ENCODE data around the gene ATP10A.
"Not testable (repeated sequence)": the region's sequence is repeated elsewhere in the genome, so short reads cannot be mapped to it uniquely, and the experiment has no call there.

The ATP10A gene

DNA sequence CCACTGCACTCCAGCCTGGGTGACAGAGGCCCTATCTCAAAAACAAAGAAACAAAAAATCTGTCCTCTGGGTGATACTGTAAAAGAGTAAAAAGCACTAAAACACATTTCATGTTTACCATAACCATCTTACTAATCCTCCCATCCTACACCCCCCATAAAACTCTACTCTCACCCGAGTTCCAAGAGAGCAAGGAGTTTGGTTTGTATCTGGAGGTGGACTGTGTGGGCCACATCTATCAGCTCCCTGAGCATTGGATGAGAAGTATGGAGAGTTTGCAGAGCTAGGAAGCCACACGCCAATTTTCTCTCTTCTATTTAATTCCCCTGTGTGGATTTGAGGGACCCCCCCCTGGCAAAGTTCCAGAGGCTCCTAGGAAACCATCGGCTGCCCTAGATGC, 80.0 kb downstream of the ATP10A start:
- Mint-ChIP-seq H3K27ac (peak overlapping the region; percentile 66), H3K4me3 (no peak overlapping the region), H3K9me3 (no peaks in the 10 kb centered on the region), H3K36me3 (ENCODE audit: low read depth) (peaks cover 11% of the 10 kb centered on the region), H3K4me1 (ENCODE audit: low read depth) (peaks cover 61% of the 10 kb centered on the region), H3K27me3 (peaks cover 5% of the 10 kb centered on the region)
- intact Hi-C loops (cut with micrococcal nuclease): no loop called here

DNA sequence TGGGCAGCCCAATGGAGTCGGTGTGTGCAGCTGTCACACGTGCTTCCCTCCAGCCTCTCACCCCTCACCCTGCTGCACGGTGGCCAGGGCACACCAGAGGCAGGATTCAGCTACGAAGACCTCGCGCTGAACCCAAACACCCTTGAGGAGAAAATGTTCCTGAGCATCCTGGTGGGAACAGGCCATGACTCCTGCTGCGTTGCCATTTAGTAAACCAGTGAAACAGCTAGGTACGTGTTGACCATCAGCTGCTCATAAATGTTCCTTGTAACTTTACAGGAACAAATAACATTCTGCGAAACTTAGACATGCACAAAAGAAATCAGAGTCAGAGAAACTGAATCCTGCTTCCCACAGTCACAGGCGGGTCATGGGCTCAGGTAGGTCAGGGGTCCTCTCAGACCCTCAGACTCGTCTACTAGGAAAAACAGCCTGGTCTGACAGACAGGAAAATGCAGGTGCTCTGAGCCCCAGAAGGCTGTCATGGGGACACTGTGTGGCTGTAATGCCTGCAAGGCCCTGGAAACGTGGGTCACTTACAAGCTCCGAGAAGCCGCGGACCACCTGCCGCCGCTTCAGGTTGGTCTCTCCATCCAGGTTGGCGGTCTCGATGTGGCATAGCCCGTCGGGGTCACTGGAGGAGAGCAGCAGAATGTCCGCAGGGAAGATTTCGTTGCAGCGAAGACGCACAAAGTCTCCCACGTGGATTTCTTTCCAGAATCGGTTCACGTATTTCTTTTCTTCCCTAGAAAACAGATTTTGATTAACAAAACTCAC, 82.5 kb downstream of the ATP10A start:
- intact Hi-C loops (cut with micrococcal nuclease): no loop called here
- no peak overlapping the region for H3K27ac Mint-ChIP-seq

DNA sequence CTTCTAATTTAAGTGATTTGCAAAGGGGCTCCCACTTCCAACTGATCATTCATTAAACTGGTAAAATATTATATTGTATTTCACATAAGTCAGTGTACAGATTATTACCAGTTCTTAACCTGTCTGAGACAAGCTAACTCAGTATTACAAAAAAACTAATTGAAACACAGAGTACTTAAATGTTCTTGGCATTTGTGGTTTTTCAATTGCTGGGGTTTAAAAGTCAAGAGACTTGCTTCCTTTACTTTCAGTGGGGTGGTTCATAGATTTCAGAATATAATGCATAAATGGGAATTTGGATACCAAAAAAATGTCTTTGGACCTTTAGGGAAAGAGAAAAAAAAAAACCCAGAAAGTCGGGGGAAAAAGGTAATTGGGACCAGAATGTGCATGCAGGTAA, 85.0 kb downstream of the ATP10A start:
- H3K27ac Mint-ChIP-seq: peak overlapping the region; percentile 74
- H3K4me3 Mint-ChIP-seq: no peak overlapping the region
- intact Hi-C loops (cut with micrococcal nuclease): loop anchor here (5.0 kb wide), 1 partner anchor 36 kb away; no protein-coding TSS in a partner anchor
- peaks cover 50% of the 10 kb centered on the region for H3K4me1 Mint-ChIP-seq (ENCODE audit: low read depth)
- peaks cover 11% of the 10 kb centered on the region for H3K36me3 Mint-ChIP-seq (ENCODE audit: low read depth)
- H3K27me3 Mint-ChIP-seq: no peaks in the 10 kb centered on the region
- no peaks in the 10 kb centered on the region for H3K9me3 Mint-ChIP-seq

More for the DNA sequence above, 82.5 kb downstream of the ATP10A start:
- Mint-ChIP-seq H3K4me1 (ENCODE audit: low read depth) (peaks cover 57% of the 10 kb centered on the region), H3K9me3 (no peaks in the 10 kb centered on the region), H3K4me3 (no peak overlapping the region), H3K27me3 (peaks cover 3% of the 10 kb centered on the region), H3K36me3 (ENCODE audit: low read depth) (peaks cover 11% of the 10 kb centered on the region)

DNA sequence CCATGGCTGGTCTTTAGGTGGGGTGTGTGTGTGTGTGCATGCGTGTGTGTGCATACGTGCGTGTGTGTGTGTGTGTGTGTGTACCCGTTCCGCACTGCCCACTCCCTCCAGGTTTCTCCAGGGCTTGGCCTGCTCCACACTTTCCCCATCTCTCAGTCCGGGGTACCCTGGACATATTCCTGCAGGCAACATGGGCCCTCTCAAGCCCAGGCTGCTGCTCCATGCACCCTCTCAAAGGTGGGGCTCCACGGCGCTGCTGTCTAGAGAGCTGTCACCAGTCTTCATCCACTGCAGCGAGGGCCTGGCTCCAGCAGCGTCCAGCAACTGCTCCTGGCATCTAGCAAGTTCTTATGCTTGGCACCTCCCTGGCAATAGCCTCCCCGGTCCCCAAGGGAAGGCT, 86.1 kb downstream of the ATP10A start:
- H3K27ac Mint-ChIP-seq: peak overlapping the region; percentile 74
- no peaks in the 10 kb centered on the region for H3K9me3 Mint-ChIP-seq
- no peaks in the 10 kb centered on the region for H3K27me3 Mint-ChIP-seq
- intact Hi-C loops (cut with micrococcal nuclease): loop anchor here (5.0 kb wide), 1 partner anchor 35 kb away; no protein-coding TSS in a partner anchor
- H3K4me1 Mint-ChIP-seq (ENCODE audit: low read depth): peaks cover 58% of the 10 kb centered on the region
- peaks cover 11% of the 10 kb centered on the region for H3K36me3 Mint-ChIP-seq (ENCODE audit: low read depth)
- no peak overlapping the region for H3K4me3 Mint-ChIP-seq

DNA sequence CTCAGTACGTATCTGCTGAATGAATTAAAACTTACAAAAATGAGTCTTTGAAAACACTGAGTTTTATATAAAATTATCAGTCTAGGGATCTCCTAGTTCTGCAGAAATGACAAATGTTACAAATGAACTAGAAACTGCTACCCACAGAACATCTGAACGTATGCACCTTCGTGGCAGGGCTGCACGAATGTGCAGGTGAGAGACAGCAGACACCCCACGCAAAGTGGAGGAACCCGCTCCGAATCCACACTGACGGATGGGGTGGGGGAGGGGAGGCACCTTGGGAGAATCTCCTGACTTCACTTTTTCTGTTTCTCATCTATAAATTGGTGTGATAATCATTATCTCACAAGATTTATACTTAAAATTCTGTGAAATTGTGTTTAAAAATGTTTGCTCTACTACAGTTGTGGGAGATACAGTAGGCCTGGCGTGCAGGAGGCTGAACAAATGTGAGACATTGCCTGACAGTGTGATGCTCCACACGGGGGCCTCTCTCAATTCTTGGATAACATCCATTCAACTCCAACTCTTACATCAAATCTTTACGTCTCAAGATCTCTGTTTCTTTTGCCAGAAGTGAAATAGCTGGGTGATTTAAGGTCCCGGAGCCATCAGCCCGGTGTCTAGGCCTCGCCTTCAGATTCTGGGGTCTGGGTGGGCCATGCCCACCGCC, 86.9 kb downstream of the ATP10A start:
- Mint-ChIP-seq H3K27ac (no peak overlapping the region), H3K9me3 (no peaks in the 10 kb centered on the region), H3K36me3 (ENCODE audit: low read depth) (peaks cover 11% of the 10 kb centered on the region), H3K27me3 (no peaks in the 10 kb centered on the region), H3K4me3 (no peak overlapping the region), H3K4me1 (ENCODE audit: low read depth) (peaks cover 58% of the 10 kb centered on the region)
- intact Hi-C loops (cut with micrococcal nuclease): loop anchor here (5.0 kb wide), 1 partner anchor 34 kb away; no protein-coding TSS in a partner anchor

DNA sequence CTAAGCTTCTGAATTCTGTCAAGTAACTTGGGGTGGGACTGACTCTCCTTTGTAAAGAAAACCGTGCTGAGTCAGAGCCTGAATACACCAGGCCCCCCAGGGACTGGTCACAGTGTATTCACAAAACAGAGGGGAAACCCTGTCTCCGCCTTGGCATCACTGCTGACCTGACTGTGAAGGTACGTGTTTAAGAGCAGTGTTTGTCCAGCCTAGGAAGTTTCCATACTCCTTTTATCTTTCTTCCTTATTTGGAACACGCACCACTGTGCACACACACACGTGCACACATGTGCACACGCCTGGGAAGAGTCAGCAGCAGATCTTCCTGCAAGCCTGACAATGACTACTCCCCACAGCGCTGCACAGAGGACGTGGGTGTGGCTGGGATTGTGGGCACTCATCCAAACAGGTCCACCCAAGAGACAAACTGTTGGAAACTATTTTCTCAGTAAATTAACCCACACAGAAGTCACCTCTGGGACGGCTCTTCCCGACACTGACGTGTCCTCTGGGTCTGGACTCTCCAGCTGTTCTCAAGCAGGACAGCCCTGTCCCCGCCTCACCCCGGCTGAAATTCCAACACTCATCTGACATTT, 87.7 kb downstream of the ATP10A start:
- intact Hi-C loops (cut with micrococcal nuclease): loop anchor here (5.0 kb wide), 1 partner anchor 33 kb away; no protein-coding TSS in a partner anchor
- no peak overlapping the region for H3K4me3 Mint-ChIP-seq
- H3K36me3 Mint-ChIP-seq (ENCODE audit: low read depth): peaks cover 9% of the 10 kb centered on the region
- no peak overlapping the region for H3K27ac Mint-ChIP-seq
- peaks cover 58% of the 10 kb centered on the region for H3K4me1 Mint-ChIP-seq (ENCODE audit: low read depth)
- no peaks in the 10 kb centered on the region for H3K9me3 Mint-ChIP-seq
- no peaks in the 10 kb centered on the region for H3K27me3 Mint-ChIP-seq

DNA sequence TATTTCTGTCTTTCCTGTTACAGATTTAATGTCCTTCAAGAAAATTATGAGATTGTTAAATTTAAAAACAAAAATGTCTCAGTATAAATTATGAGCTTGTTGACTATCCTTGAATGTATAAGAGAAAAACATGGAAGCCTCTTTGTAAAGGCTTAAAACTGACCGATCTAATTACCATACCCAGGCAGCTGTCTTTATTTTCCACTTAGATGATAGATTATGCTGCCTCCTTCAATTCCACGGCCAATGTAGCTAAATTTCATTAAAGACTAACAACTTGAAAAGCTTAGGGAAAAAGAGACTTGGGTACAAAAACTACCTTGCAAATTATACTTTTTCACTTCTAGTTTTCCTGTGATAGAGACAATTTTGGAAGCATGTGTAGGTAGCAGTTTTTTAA, 88.3 kb downstream of the ATP10A start:
- intact Hi-C loops (cut with micrococcal nuclease): loop anchor here (5.0 kb wide), 1 partner anchor 33 kb away; no protein-coding TSS in a partner anchor
- Mint-ChIP-seq H3K4me3 (no peak overlapping the region), H3K9me3 (no peaks in the 10 kb centered on the region), H3K27ac (no peak overlapping the region), H3K4me1 (ENCODE audit: low read depth) (peaks cover 56% of the 10 kb centered on the region), H3K36me3 (ENCODE audit: low read depth) (peaks cover 4% of the 10 kb centered on the region), H3K27me3 (no peaks in the 10 kb centered on the region)

DNA sequence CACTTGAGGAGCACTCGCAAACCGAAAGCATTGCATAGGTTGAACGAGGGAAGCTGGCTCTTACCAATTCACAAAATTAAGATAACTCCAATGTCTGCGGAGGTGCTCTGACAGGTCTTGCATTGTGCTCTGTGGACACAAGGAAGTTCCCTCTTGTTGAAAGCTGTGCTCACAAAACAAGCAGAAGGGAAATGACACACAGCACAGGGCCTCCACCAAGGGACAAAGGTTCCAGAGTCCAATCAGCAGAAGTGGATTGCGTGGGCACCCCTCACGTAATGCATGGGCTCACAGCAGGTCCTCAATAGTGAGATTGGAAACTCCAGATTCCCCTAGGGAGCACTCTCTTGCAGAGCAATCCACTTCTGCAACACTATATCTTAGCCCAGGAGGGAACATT, 89.9 kb downstream of the ATP10A start:
- Mint-ChIP-seq H3K9me3 (no peaks in the 10 kb centered on the region), H3K27me3 (no peaks in the 10 kb centered on the region), H3K4me1 (ENCODE audit: low read depth) (peaks cover 39% of the 10 kb centered on the region), H3K27ac (no peak overlapping the region), H3K4me3 (no peak overlapping the region), H3K36me3 (ENCODE audit: low read depth) (no peaks in the 10 kb centered on the region)
- intact Hi-C loops (cut with micrococcal nuclease): no loop called here

DNA sequence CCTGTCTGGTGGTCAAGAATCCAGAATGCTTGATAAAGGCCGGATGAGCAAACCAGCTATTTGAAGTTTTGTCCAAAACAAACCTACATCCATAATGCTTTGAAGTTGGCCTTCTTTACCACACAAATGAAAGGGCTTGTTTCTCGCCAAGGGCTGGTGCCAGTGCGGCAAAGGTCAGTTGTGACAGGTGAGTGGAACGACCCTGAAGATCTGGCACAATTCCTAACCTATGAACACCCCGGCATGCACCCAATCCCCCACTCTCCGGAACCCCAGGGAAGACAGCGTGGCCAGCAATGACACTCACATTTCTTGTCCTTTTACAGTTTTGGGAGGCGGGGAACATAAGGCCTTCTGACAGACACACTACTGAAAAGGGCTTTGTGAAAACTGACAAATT, 90.6 kb downstream of the ATP10A start:
- Mint-ChIP-seq H3K27ac (no peak overlapping the region), H3K4me1 (ENCODE audit: low read depth) (peaks cover 32% of the 10 kb centered on the region), H3K4me3 (no peak overlapping the region), H3K27me3 (no peaks in the 10 kb centered on the region), H3K9me3 (no peaks in the 10 kb centered on the region), H3K36me3 (ENCODE audit: low read depth) (no peaks in the 10 kb centered on the region)
- intact Hi-C loops (cut with micrococcal nuclease): no loop called here

DNA sequence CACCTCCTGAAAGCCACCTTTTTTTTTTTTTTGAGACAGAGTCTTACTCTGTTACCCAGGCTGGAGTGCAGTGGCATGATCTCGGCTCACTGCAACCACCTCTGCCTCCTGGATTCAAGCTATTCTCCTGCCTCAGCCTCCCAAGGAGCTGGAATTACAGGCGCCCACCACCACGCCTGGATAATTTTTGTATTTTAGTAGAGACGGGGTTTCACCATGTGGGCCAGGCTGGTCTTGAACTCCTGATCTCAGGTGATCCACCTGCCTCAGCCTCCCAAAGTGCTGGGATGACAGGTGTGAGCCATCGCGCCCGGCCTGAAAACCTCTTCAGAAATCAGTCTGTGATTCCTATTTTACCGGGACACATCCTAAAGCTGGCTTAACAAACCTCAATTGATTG, 91.4 kb downstream of the ATP10A start:
- H3K27me3 Mint-ChIP-seq; H3K4me3 Mint-ChIP-seq; H3K27ac Mint-ChIP-seq; H3K36me3 Mint-ChIP-seq (ENCODE audit: low read depth); intact Hi-C loops (cut with micrococcal nuclease); H3K9me3 Mint-ChIP-seq: not testable (repeated sequence)
- peaks cover 26% of the 10 kb centered on the region for H3K4me1 Mint-ChIP-seq (ENCODE audit: low read depth)

DNA sequence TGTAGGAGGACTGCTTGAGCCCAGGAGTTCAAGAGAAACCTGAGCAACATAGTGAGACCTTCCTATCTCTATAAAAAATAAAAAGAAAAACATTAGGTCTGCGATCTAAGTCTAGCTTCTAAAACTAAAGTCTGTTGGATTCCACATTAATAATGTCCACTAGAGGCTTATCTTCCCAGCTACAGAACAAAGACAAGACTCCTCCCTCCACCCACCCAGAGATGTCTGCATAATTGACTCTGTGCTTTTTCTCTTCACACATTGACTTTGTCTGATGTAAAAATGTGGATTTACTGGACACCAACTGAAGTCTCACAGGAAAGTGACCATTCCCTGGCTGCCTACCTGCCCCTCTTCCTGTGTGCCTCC, 91.8 kb downstream of the ATP10A start:
- intact Hi-C loops (cut with micrococcal nuclease): no loop called here

DNA sequence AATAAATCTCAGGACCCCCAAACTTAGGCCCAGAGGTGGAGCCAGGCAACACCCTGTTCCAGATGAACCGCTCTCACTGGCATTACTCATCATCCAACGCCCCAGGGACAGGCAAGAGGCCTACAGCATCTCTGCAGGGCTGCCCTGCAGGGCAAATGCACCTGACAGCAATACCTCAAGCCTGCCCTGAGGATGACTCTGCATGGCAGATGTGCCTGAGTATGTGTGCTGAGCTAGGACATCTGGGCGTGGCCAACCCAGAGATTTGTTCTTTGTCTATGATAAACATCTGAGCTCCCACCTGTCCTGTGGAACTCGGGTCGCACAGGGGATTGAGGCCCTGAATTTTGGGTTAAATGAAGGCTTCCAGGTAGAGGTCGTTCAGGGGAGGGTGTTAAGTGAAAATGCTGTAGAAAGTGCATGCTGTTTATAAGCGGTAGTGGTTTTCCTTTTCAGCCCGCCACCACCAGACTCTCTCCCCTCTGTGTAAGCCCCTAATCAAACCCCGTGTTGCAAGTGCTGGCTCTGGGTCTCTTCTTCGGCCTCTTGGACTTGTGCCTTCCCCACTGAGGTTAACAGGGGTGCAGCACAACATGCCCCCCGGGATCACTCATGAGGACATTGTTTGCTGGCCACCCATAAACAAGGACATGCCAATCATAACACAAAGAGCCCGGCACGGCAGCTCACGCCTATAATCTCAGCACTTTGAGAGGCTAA, 92.3 kb downstream of the ATP10A start:
- no peak overlapping the region for H3K4me3 Mint-ChIP-seq
- no peaks in the 10 kb centered on the region for H3K27me3 Mint-ChIP-seq
- H3K27ac Mint-ChIP-seq: no peak overlapping the region
- peaks cover 7% of the 10 kb centered on the region for H3K36me3 Mint-ChIP-seq (ENCODE audit: low read depth)
- intact Hi-C loops (cut with micrococcal nuclease): no loop called here
- peaks cover 9% of the 10 kb centered on the region for H3K9me3 Mint-ChIP-seq
- H3K4me1 Mint-ChIP-seq (ENCODE audit: low read depth): peaks cover 24% of the 10 kb centered on the region

More for the DNA sequence above, 91.8 kb downstream of the ATP10A start:
- Mint-ChIP-seq H3K9me3 (peaks cover 3% of the 10 kb centered on the region), H3K4me3 (no peak overlapping the region), H3K27ac (no peak overlapping the region), H3K27me3 (no peaks in the 10 kb centered on the region), H3K36me3 (ENCODE audit: low read depth) (peaks cover 1% of the 10 kb centered on the region), H3K4me1 (ENCODE audit: low read depth) (peaks cover 26% of the 10 kb centered on the region)

DNA sequence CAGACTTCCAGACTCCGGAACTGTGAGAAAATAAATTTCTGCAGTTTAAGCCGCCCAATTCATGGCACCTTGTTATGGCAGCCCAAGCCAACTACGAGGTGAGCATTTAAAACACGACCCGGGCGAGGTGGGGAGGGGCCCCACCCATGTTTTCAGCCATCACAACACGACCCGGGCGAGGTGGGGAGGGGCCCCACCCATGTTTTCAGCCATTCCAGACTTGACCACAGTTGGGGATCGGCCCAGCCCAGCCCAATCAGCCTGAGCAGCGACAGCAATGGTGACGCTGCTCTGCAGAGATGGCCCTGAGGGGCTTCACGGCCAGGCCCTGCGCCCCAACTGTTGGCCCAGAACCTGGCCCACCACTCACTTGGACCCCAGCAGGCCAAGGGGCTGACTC, 93.1 kb downstream of the ATP10A start:
- intact Hi-C loops (cut with micrococcal nuclease): no loop called here
- no peak overlapping the region for H3K4me3 Mint-ChIP-seq
- no peaks in the 10 kb centered on the region for H3K27me3 Mint-ChIP-seq
- H3K4me1 Mint-ChIP-seq (ENCODE audit: low read depth): peaks cover 17% of the 10 kb centered on the region
- H3K9me3 Mint-ChIP-seq: peaks cover 15% of the 10 kb centered on the region
- H3K27ac Mint-ChIP-seq: no peak overlapping the region
- peaks cover 13% of the 10 kb centered on the region for H3K36me3 Mint-ChIP-seq (ENCODE audit: low read depth)

DNA sequence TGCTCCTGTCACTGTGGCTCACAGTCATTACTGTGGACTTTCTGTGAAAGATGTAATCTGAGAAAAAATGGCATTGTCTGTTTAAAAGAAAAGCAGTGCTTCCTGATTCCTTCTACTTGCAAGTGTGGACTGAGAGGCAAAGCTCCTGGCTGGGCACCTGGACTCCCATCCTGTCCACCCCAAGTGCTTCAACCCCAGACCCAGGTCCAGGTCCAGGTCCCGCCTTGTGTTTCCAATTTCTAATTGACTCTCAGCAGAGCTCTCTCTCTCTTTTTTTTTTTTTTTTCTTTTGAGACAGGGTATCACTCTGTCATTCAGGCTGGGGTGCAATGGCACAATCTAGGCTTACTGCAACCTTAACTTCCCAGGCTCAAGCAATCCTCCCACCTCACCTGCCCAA, 94.9 kb downstream of the ATP10A start:
- Mint-ChIP-seq H3K27ac (no peak overlapping the region), H3K27me3 (no peaks in the 10 kb centered on the region), H3K36me3 (ENCODE audit: low read depth) (peaks cover 13% of the 10 kb centered on the region), H3K4me1 (ENCODE audit: low read depth) (peaks cover 12% of the 10 kb centered on the region), H3K4me3 (no peak overlapping the region), H3K9me3 (peaks cover 15% of the 10 kb centered on the region)
- intact Hi-C loops (cut with micrococcal nuclease): no loop called here

Measured in dendritic cell treated with granulocyte-macrophage colony-stimulating factor and Interleukin-4, amounts not matched to agents 40 ng/mL and 50 ng/mL, for 4 days (primary cell).